22Rv1 (cell line): ENCODE measurements around the gene LRRC31.

Experiments
- ZFX ChIP-seq: fragments of 450-650 bp; IDR thresholded peaks from 2 replicates; pipeline ENCODE4 v1.6.1; 2017; ENCODE audit warnings: antibody characterized with exemption, borderline replicate concordance
- TF ChIP-seq, protein P1 (sequence below): fragments of 450-650 bp; IDR thresholded peaks from 2 replicates; pipeline ENCODE4 v1.5.1; 2017; ENCODE audit warnings: mild to moderate bottlenecking

DNA sequence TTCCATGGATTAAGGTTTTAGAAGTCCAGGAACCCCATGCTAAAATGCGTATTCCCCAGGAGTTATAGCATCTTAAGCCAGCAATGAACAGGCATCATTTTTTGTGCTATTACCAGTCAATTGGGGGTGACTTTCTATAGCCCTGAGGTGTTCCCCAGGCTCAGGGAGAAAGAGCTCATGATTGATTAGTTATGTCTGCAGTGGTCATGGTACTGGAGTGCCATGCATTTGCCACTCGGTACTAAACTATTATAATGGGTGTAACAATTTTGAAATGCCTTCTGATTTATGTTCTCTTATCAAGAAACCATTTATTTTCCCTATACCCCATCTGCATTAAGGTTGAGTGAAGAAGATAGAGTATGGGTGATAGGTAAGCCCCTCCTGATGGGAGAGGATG, 11.9 kb downstream of the LRRC31 start:
- TF ChIP-seq, protein P1, sequence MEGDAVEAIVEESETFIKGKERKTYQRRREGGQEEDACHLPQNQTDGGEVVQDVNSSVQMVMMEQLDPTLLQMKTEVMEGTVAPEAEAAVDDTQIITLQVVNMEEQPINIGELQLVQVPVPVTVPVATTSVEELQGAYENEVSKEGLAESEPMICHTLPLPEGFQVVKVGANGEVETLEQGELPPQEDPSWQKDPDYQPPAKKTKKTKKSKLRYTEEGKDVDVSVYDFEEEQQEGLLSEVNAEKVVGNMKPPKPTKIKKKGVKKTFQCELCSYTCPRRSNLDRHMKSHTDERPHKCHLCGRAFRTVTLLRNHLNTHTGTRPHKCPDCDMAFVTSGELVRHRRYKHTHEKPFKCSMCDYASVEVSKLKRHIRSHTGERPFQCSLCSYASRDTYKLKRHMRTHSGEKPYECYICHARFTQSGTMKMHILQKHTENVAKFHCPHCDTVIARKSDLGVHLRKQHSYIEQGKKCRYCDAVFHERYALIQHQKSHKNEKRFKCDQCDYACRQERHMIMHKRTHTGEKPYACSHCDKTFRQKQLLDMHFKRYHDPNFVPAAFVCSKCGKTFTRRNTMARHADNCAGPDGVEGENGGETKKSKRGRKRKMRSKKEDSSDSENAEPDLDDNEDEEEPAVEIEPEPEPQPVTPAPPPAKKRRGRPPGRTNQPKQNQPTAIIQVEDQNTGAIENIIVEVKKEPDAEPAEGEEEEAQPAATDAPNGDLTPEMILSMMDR = no peak
- TF ChIP-seq ZFX = no peak
